ENCODE data around the gene MRAP.

- no peak for TF ChIP-seq CTCF (IDR thresholded peaks at IDR 0.05; ENCODE audit: insufficient read depth, low read length, poor library complexity, severe bottlenecking)
- TF ChIP-seq EZH2phosphoT487 (conservative IDR thresholded peaks at IDR 0.05; ENCODE audit: low read length) = no peak
Observed at GRCh38 chr21:32314806-32315205, 16.2 kb downstream of the MRAP start.

Data from SU-DHL-6 (cell line).